HEK293 (cell line): ENCODE data around the gene ULBP1.
"Not testable (repeated sequence)": the region's sequence is repeated elsewhere in the genome, so short reads cannot be mapped to it uniquely, and the experiment has no call there.

ENCODE experiments used
- ATF2 ChIP-seq: fragments of 450-650 bp; formaldehyde crosslinking; IDR thresholded peaks from 2 replicates; pipeline ENCODE4 v1.5.1; 2016; ENCODE audit warnings: missing biosample characterization, missing genetic modification characterization, low read depth
- BCL11B ChIP-seq: fragments of 450-650 bp; formaldehyde crosslinking; IDR thresholded peaks from 2 replicates; pipeline ENCODE4 v1.5.1; 2016; ENCODE audit warnings: low read depth, missing biosample characterization, missing genetic modification characterization
- CTCF ChIP-seq: fragments of 450-650 bp; formaldehyde crosslinking; IDR thresholded peaks from 2 replicates; pipeline ENCODE4 v1.5.1; 2016; ENCODE audit warnings: missing biosample characterization, missing genetic modification characterization
- HOXD13 ChIP-seq: sonication (generic); formaldehyde crosslinking; IDR thresholded peaks from 2 replicates; pipeline ENCODE4 v1.8.0; 2022; ENCODE audit warnings: missing genetic modification reagents, borderline replicate concordance
- PRDM4 ChIP-seq: fragments of 450-650 bp; formaldehyde crosslinking; IDR thresholded peaks from 2 replicates; pipeline ENCODE4 v1.5.1; 2017; ENCODE audit warnings: missing biosample characterization, missing genetic modification characterization
- REST ChIP-seq: fragments of 450-650 bp; formaldehyde crosslinking; IDR thresholded peaks from 2 replicates; pipeline ENCODE4 v1.5.1; 2016; ENCODE audit warnings: missing biosample characterization, missing genetic modification characterization
- TRIM28 ChIP-seq: IDR thresholded peaks from 2 replicates; pipeline ENCODE4 v1.6.1; 2011; ENCODE audit warnings: low read length, control low read depth, borderline replicate concordance
- ZBTB26 ChIP-seq: fragments of 450-650 bp; formaldehyde crosslinking; optimal IDR thresholded peaks from 2 replicates; pipeline ENCODE3; 2016; ENCODE audit warnings: missing biosample characterization, mild to moderate bottlenecking, missing genetic modification characterization
- ZNF398 ChIP-seq: fragments of 450-650 bp; formaldehyde crosslinking; IDR thresholded peaks from 2 replicates; pipeline ENCODE4 v1.5.1; 2017; ENCODE audit warnings: missing biosample characterization, missing genetic modification characterization
- ZNF549 ChIP-seq: fragments of 450-650 bp; IDR thresholded peaks from 2 replicates; pipeline ENCODE4 v1.5.1; 2018; ENCODE audit warnings: missing biosample characterization, missing genetic modification characterization, mild to moderate bottlenecking, inconsistent platforms, moderate library complexity
- ZNF701 ChIP-seq: fragments of 450-650 bp; formaldehyde crosslinking; IDR thresholded peaks from 2 replicates; pipeline ENCODE4 v1.5.1; 2016; ENCODE audit warnings: missing biosample characterization, missing genetic modification characterization
- ZNF776 ChIP-seq: fragments of 450-650 bp; formaldehyde crosslinking; IDR thresholded peaks from 2 replicates; pipeline ENCODE4 v1.5.0; 2017; ENCODE audit warnings: missing biosample characterization, missing genetic modification characterization, borderline replicate concordance
- ZSCAN18 ChIP-seq: fragments of 450-650 bp; formaldehyde crosslinking; IDR thresholded peaks from 2 replicates; pipeline ENCODE4 v1.5.1; 2016; ENCODE audit warnings: missing biosample characterization, missing genetic modification characterization

GRCh38 chr6:150012846-150013784 is 49.4 kb downstream of the ULBP1 start:
- not testable (repeated sequence) for TF ChIP-seq CTCF (tag by site-specific recombination); REST (tag by site-specific recombination); ZNF398 (tag by site-specific recombination); ZNF549; ZBTB26 (tag by site-specific recombination); BCL11B (tag by site-specific recombination); HOXD13 (CRISPR knock-in tag); ZSCAN18 (tag by site-specific recombination); ATF2 (tag by site-specific recombination); ZNF701 (tag by site-specific recombination); TRIM28; ZNF776 (tag by site-specific recombination); PRDM4 (tag by site-specific recombination)
